HG03342 (cell line): ENCODE data around the gene ZNF532.
"Not testable (repeated sequence)": the region's sequence is repeated elsewhere in the genome, so short reads cannot be mapped to it uniquely, and the experiment has no call there.

ENCODE experiments used
- ATAC-seq: cut with Tn5 transposase; IDR thresholded peaks from one replicate; pipeline ENCODE4 v1.9.1; 2021; ENCODE audit warnings: mild to moderate bottlenecking, moderate library complexity; ENCODE audit not compliant: unreplicated experiment

The ZNF532 gene

DNA sequence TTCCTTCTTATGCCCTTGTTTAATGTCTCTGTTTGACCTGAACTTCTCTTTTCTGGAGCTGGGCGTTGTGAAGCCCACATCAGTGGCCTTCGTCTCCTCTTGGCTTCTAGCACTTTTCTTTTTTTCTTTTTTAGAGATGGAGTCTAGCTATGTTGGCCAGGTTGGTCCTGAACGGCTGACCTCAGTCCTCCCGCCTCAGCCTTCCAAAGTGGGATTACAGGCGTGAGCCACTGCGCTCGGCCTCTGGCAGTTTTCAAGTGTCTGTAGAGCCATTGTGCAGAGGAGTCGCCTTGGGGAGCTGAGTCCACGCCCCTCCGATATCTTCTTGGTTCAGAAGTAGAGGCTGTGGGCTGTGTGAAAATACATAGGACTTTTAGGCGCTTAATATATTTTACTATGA, 36.5 kb downstream of the ZNF532 start:
- ATAC-seq = no peak

- ATAC-seq = no peak
Measured at GRCh38 chr18:58901783-58902182, 37.1 kb downstream of the ZNF532 start.

DNA sequence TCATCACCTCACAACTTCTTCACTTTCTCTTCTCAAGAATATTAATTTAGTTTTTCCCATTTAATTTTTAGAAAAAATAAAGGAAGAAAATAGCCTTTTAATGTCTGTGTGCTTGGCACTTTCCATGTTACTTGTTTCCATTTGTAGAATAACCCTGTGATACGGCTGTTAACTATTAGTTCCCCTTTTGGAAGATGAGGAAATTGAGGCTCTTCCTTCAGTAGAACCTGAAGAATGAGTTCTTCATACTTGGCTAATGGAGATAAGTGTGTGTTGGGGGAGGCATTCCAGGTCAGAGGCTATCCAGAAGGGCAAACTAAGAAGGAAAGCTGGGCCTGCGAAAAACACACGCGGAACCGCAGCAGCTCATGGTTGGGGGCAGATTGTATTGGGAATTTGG, 38.3 kb downstream of the ZNF532 start:
- no peak for ATAC-seq

DNA sequence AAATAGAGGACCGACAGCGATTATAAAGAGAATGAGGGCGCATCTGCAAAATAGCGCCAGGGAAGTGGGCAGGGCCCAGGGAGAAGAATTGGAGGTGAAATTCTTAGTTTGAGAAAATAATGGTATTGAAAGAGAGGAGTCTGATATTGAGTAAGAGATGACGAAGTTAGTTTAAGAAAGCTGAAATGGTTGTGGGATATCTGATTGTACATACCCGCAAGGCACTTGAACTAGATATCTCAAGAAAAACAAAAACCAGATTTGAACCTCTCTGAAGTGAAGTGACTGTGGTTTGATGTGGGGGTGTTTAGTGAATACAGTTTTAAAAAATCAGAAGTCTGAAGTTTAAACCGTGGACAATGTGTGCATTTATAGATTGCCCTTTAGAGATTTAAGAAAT, 38.9 kb downstream of the ZNF532 start:
- ATAC-seq = no peak

- ATAC-seq = no peak
Measured at GRCh38 chr18:58905777-58906428, 41.2 kb downstream of the ZNF532 start.

DNA sequence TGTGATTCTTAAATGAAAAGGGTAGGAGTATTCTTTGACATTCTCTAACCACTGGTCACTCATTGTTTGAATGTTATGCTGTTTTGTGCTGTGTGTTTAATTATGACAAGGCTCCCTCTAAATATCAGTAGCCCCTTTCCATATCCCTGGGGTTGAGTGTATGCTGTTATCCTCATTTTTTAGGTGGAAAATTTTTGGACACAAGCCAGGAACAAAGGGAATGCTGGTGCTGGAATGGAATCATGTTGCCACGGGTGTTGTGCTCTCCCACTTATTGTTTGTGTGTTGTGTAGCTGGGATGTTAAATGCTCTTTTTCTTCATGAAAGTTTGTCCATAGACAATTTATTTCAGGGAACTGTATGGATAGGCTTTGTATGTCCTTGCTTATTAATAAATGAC, 43.3 kb downstream of the ZNF532 start:
- no peak for ATAC-seq

DNA sequence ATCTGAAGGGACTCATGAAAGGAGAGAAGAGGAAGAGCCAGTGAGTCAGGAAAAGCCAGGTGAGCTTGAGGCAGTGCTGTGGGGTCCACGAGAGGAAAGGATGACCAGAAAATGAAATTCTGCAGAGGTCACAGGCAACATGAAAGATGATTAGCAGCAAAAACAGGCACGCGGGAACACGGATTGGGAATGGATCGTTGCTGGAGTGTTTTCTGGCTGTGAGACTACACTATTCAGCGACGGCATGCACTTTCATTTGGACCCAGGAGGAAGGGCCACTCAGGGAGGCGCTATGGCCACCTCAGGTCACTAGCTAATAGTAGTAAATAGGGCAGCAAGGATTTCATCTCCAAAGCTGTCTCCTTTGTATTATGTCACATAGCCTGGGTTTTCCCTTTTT, 44.8 kb downstream of the ZNF532 start:
- ATAC-seq = no peak

GRCh38 chr18:58911241-58911640, 46.6 kb downstream of the ZNF532 start:
- ATAC-seq = no peak

- no peak for ATAC-seq
Measured at GRCh38 chr18:58911766-58912165, 47.1 kb downstream of the ZNF532 start.

GRCh38 chr18:58915006-58915799, 50.5 kb downstream of the ZNF532 start:
- ATAC-seq = no peak

DNA sequence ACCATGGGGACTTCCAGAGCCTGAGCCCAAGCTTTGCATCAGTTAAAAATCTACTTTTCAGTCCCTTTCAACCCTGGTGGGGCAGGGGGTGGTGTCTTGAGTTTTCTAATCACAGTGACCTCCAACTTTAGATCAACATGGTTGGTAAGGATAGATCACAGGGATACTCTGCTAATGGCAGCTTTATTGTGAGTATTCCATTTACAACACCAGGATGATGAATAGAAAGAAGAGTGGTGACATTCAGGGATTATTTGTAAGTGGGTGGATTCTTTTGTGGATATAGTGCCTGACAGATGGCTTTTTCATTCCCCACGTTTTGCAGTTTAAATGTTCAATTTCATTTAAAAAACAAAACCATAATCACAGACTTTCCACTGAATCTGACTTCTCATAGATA, 51.3 kb downstream of the ZNF532 start:
- no peak for ATAC-seq

DNA sequence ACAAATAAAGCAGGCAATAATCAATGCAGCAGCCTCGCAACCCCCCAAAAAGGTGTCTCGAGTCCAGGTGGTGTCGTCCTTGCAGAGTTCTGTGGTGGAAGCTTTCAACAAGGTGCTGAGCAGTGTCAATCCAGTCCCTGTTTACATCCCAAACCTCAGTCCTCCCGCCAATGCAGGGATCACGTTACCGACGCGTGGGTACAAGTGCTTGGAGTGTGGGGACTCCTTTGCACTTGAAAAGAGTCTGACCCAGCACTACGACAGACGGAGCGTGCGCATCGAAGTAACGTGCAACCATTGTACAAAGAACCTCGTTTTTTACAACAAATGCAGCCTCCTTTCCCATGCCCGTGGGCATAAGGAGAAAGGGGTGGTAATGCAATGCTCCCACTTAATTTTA, 55.3 kb downstream of the ZNF532 start:
- ATAC-seq = not testable (repeated sequence)

- ATAC-seq = no peak
Measured at GRCh38 chr18:58922995-58923394, 58.3 kb downstream of the ZNF532 start.

DNA sequence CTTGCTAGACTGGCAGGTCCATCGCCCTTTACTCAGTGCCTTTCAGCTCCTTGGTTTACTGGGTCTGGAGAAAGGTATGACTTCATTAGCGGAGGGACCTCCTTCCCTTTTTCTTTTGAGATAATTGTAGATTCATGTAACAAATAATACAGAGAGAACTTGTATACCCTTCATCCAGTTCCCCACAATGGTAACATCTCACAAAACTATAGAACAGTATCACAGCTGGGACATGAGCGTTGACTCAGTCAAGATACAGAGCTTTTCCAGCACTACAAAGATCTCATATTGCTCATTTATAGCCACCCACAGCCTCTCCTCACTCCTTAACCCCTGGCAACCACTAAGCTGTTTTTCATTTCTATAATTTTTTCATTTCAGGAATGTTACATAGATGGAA, 59.8 kb downstream of the ZNF532 start:
- ATAC-seq = no peak

GRCh38 chr18:58927659-58928058, 63.0 kb downstream of the ZNF532 start:
- ATAC-seq = no peak

DNA sequence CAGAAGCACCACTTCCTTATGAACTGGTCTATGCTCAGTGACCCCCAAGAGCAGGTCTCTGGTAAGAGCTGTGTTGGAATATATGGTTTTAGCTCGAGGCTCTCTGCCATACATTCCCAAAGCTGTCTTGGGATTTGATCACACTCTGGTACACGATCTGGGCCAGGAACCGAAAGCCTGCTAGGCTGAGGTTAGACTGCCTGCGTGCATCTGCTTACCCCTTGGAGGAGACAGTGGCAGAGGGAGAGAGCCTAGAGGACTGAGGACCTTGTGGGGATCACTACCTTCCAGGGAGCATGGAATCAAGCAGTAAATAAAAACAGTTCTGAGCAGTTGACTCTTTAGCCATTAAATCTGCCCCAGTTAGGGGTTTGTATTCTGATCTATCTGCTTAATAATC, 63.7 kb downstream of the ZNF532 start:
- ATAC-seq = no peak

DNA sequence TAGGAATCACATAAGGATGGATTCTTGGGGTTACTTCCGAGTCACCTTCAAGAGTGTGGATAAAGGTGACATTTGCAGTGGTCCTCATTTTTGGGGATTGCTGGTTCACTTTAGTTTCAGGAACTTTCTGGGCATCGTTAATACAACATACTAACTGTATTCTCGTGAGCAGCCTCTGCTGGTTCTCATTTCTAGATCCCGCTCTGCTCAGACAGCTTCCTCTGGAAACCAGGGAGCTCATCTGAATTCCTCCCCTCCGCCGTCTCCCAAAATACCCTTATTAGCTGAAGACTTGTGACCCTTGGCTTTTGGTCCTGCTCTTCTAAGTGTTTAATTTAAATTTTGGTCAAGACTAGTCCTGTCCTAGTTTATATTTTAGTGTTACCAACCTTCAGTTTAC, 64.5 kb downstream of the ZNF532 start:
- ATAC-seq = no peak

GRCh38 chr18:58934356-58934755, 69.7 kb downstream of the ZNF532 start:
- no peak for ATAC-seq

DNA sequence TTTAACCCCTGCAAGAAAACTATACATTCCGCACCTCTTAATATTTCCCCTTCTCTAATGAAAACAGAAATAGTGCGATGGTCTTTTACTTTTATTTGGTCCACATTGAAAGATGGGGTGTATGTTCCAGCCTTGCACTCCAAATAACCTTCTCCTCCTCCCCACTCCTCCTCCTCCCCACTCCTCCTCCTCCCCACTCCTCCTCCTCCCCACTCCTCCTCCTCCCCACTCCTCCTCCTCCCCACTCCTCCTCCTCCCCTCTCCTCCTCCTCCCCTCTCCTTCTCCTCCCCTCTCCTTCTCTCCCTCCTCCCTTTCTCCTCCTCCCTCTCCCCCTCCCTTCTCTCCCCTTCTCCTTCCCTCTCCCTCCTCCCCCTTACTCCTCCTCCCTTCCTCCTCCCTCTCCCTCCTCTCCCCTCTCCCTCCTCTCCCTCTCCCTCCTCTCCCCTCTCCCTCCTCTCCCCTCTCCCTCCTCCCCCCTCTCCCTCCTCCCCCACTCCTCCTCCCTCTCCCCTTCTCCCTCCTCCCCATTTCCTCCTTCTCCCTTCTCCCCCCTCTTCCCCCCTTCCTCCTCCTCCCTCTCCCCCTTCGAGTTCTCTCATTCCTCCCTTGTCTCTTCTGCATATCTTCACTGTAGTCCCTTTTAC, 70.4 kb downstream of the ZNF532 start:
- ATAC-seq = no peak

GRCh38 chr18:58937071-58937886, 72.6 kb downstream of the ZNF532 start:
- ATAC-seq = no peak

DNA sequence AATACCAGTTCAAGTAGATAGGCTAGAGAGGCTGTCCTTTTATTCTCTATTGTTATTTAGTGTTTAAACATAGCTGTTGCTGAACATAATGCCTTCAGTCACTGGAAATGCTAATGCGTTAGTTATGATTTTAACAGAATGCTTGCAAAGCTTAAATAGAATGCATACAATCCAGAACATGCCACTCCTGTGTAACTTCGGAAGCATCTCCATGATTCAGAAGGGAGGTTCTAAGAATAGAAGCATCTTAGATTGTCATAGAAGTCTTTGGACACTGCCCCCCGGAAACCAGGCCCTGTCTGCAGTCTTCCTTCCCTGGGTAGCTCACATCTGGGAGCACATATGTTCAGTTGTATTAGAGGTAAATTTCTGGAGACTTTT, 73.2 kb downstream of the ZNF532 start:
- no peak for ATAC-seq
